SJSA1 (cell line): ENCODE measurements around the gene FAM72A. TPM values are rescaled to one million over a fixed set of nuclear protein-coding genes. Genes with fewer than 3 reads are reported as not detected.
"Not testable (repeated sequence)": the region's sequence is repeated elsewhere in the genome, so short reads cannot be mapped to it uniquely, and the experiment has no call there.

Experiments used
- DNase-seq, 2 experiments: peaks; one replicate each; pipeline ENCODE4 v3.0.0-alpha.2; 2015 to 2020; ENCODE audit warnings: low spot score in 2 of 2, low read depth in 1 of 2
- H3K27ac ChIP-seq: fragments of 250-450 bp; sonication (Bioruptor Pico); 2 replicates; pipeline ENCODE4 v1.5.1; 2020; ENCODE audit warnings: mild to moderate bottlenecking, moderate library complexity
- H3K27me3 ChIP-seq: fragments of 250-450 bp; sonication (Bioruptor Pico); replicated peaks from 2 replicates; pipeline ENCODE4 v1.5.1; 2020; ENCODE audit warnings: mild to moderate bottlenecking, moderate library complexity
- H3K36me3 ChIP-seq: fragments of 250-450 bp; sonication (Bioruptor Pico); 2 replicates; pipeline ENCODE4 v1.5.1; 2020; ENCODE audit warnings: mild to moderate bottlenecking
- H3K4me1 ChIP-seq: fragments of 250-450 bp; sonication (Bioruptor Pico); replicated peaks from 2 replicates; pipeline ENCODE4 v1.6.1; 2021; ENCODE audit warnings: mild to moderate bottlenecking
- H3K4me3 ChIP-seq: fragments of 250-450 bp; sonication (Bioruptor Pico); 2 replicates; pipeline ENCODE4 v1.5.1; 2020; ENCODE audit warnings: mild to moderate bottlenecking
- H3K9me3 ChIP-seq: fragments of 250-450 bp; sonication (Bioruptor Pico); replicated peaks from 2 replicates; pipeline ENCODE4 v1.5.1; 2020; ENCODE audit warnings: mild to moderate bottlenecking
- total RNA-seq: library from RNA; depleted of rRNA; stranded (reverse); fragments of >200 nt; shearing (Covaris generic); gene quantifications from 2 replicates; pipeline ENCODE4 v1.2.3, GENCODE V29; 2014; rRNA removed

FAM72A gene
- 5.9 and 7.2 TPM in 2 replicates for total RNA-seq

DNA sequence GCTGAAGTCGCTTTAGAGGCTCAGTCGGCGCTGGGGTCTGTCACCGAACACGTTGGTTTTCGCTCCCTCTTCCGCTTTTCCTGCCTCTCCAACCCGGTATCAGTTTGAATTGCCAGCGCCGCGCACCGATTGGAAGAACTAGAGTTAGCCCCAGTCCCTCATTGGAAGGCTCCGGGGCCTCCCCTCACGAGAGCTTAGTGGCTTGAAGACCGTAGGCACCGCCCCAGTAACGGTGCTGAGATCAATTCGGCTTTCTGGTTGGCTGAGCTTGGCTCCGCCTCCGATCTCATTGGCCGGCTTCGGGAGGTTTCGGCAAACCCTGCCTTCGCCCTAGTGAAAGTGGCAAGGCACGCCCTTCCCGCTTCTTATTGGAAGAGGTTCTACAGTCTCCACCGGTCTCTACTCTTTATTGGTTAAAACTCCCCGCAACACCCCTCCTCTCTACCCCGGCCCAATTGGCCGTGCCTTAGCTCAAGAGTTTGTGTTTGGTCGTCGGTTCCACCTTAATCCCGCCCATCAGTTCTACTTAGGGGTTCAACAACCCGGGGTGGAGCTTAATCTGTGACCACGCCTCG lies at the start of gene FAM72A:
Gene FAM72A (minus strand): TSS at position 51 of the 575 bp plus-strand sequence. CDS start 814 bp downstream, outside the sequence.
- not testable (repeated sequence) for H3K27ac ChIP-seq

GRCh38 chr1:206250953-206251681 lies 48.5 kb upstream of the FAM72A start:
- not testable (repeated sequence) for H3K4me3 ChIP-seq, H3K27ac ChIP-seq, H3K27me3 ChIP-seq, DNase-seq, H3K36me3 ChIP-seq, H3K4me1 ChIP-seq, H3K9me3 ChIP-seq

More for the DNA sequence above, at the start of gene FAM72A:
- H3K9me3 ChIP-seq, H3K27me3 ChIP-seq, H3K36me3 ChIP-seq, H3K4me1 ChIP-seq, H3K4me3 ChIP-seq: not testable (repeated sequence)
- DNase-seq, result peak; percentile 99

DNA sequence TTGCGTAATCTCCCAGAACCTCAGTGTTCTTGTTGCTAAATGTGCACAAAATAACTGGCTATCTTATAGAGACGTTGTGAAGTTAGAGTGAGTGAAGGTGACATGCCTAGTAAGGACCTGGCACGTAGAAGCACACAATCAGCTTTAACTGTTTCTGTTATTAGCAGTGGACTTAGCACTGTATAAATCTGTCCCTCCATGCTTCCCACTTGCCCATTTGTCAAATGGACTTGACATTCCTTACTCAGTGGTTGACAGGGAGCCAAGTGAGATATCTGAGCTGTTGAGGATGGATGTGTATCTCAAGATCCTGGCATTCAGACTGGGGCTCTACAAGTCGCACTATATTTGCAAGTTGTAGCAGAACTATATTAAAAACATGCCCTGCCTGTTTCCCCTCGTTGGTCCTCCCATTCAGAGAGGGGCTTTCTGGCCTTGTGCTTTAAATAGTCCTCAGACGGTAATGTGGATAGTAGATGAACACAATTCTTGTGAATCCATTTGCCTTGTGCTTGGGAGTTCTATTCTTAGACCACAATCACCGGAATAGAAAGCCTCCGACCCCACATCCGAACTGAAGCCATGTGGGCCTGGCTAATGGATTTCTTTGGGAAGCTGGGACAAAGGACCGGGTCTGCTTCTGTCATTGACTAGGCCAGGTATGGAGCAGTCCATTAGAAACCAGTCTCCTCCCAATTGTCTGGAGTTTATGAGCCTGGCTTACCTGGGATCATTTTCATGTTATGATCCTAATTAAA lies 43.7 kb upstream of the FAM72A start:
- H3K36me3 ChIP-seq, H3K27ac ChIP-seq, DNase-seq, H3K4me3 ChIP-seq, H3K27me3 ChIP-seq, H3K4me1 ChIP-seq, H3K9me3 ChIP-seq: not testable (repeated sequence)

DNA sequence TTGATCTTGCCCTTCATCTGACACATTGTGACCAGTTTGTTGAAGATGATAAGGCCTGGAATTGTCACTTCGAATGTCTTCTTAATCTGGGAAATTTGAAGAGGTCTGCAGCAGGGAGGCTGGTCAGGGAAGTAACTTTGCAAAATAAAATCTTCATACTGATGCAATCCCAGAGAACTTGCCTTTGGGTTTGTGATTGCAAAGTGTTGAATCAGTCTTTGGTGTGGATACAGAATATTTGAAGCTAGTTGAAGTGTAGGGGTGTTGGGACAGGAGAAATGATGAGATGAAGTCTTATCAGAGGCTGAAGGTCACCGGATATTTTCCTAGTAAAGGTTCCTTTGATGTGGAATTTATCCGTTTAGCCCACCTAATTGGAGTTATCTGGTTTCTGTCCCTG lies 42.8 kb upstream of the FAM72A start:
- not testable (repeated sequence) for H3K9me3 ChIP-seq, H3K4me3 ChIP-seq, H3K4me1 ChIP-seq, H3K27me3 ChIP-seq, H3K36me3 ChIP-seq, H3K27ac ChIP-seq, DNase-seq

DNA sequence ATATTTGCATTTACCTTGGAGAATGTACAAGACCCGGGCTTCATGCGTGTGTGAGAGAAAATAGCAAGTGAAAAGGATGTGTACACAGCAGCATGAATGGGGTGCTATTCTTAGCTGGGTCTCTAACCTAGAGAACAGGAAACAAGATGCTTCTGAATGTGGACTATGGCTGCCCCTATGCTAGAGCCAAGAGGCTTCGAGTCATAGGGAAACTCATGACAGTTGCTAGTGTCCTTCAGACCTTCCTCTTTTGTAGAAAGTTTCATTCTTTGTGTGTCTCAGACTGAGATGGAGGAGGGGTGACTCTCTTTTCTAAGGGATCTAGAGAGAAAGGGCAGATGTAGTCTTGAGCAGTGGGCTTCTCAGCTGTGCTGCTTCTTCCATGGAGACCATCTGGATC lies 40.7 kb upstream of the FAM72A start:
- DNase-seq, H3K9me3 ChIP-seq, H3K4me3 ChIP-seq, H3K4me1 ChIP-seq, H3K27me3 ChIP-seq, H3K27ac ChIP-seq, H3K36me3 ChIP-seq: not testable (repeated sequence)

DNA sequence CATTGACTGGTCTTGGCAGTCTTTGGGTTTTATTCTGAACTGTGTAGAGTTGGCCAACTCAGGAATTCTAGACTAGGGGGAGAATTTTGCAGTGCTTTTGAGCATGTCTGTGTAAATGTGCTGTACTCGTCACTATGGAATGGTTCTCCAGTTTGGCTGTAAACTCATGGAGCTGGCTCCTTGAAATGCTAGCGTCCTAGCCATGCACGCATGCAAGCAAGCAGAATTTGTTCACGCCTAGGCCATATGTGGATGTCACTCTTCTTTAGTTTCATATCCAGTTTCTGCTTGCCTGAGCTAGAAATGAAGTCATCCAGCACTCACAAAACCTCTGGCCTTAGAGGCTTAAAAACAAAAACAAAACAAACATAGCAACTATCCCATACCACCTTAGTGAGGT lies 37.6 kb upstream of the FAM72A start:
- DNase-seq, H3K4me1 ChIP-seq, H3K4me3 ChIP-seq, H3K36me3 ChIP-seq, H3K27ac ChIP-seq, H3K9me3 ChIP-seq, H3K27me3 ChIP-seq: not testable (repeated sequence)

DNA sequence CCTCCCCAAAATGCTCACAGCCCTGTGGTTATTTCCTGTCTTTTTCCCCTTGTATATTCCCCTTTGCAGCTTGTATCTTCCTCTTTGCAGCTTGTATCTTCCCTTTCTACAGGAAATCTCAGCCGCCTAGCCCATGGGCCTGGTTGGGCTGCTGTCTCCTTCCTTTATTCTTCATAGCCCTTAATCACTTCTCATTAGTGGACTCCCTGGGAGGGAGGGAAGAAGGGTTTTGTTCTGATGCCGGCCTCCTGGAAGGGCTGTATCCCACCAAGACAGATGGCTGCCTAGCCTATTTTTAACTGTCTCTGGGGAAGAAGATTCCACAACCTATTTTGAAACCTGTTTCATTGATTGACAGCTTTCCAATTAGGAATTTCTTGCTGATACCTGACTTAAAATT lies 32.6 kb upstream of the FAM72A start:
- not testable (repeated sequence) for DNase-seq, H3K4me3 ChIP-seq, H3K27ac ChIP-seq, H3K9me3 ChIP-seq, H3K4me1 ChIP-seq, H3K27me3 ChIP-seq, H3K36me3 ChIP-seq

- H3K27me3 ChIP-seq, H3K27ac ChIP-seq, H3K4me1 ChIP-seq, H3K36me3 ChIP-seq, DNase-seq, H3K4me3 ChIP-seq, H3K9me3 ChIP-seq: not testable (repeated sequence)
Observed at GRCh38 chr1:206234189-206234916, 31.7 kb upstream of the FAM72A start.

- not testable (repeated sequence) for H3K4me1 ChIP-seq, H3K36me3 ChIP-seq, H3K27me3 ChIP-seq, H3K9me3 ChIP-seq, H3K27ac ChIP-seq, DNase-seq, H3K4me3 ChIP-seq
Observed at GRCh38 chr1:206232970-206233645, 30.5 kb upstream of the FAM72A start.

DNA sequence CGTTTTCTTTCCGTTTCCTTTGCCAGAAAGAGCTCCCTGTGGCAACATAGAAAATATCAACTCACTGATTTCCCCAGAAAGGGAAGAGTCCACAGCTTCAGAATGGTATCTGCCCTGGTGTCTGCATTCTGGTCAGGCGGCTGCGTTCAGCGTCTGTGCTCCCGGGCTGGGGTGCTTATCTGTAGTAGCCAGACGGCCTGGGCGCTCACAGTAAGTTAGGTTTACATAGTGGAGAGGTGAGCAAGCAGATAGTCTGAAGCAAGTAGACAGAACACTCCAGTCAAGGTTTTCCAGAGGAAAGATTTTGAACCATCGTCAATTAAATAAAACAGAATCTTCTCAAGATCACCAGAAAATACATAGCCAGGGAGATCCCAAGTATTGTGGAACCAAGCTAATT lies 29.4 kb upstream of the FAM72A start:
- H3K4me3 ChIP-seq, H3K36me3 ChIP-seq, H3K4me1 ChIP-seq, H3K27ac ChIP-seq, H3K27me3 ChIP-seq, H3K9me3 ChIP-seq, DNase-seq: not testable (repeated sequence)

DNA sequence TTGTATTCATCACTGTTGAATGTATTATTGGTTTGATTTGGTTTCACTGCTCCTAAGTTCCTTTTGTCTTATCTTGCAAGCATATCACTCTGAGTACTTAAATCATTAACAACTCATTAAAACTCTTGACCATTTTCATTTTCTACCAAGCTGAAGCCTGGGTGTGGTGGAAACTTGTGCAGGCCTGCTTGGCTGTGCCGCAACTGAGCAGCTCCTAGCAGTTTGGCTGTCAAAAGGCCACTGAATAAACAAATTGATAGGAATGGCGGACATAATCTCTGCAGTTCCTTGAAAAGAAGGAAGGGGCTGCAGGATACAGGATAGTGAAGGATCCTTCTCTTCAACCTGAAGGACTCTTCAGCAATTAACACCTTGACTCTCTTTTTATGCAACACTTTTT lies 26.6 kb upstream of the FAM72A start:
- H3K9me3 ChIP-seq, DNase-seq, H3K27ac ChIP-seq, H3K27me3 ChIP-seq, H3K36me3 ChIP-seq, H3K4me3 ChIP-seq, H3K4me1 ChIP-seq: not testable (repeated sequence)

DNA sequence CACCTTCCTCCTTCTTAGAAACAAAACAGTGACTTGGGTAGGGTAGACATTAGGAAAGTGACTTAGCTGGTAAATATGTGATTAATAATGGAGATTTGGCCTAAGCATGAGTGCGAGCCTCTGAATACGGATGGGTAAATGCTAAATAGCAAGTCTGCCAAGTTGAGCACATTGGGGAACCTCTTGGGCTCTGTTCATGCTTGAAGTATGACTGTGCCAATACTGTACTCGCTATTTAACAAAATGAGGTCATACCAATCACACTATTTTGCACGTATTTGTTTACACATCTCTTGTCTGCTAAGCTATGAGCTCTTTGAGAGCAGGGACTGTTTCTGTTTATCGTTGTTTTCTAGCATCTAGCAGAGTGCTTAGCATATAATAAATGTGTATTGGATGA lies 24.2 kb upstream of the FAM72A start:
- not testable (repeated sequence) for H3K4me1 ChIP-seq, H3K27me3 ChIP-seq, DNase-seq, H3K36me3 ChIP-seq, H3K9me3 ChIP-seq, H3K4me3 ChIP-seq, H3K27ac ChIP-seq

DNA sequence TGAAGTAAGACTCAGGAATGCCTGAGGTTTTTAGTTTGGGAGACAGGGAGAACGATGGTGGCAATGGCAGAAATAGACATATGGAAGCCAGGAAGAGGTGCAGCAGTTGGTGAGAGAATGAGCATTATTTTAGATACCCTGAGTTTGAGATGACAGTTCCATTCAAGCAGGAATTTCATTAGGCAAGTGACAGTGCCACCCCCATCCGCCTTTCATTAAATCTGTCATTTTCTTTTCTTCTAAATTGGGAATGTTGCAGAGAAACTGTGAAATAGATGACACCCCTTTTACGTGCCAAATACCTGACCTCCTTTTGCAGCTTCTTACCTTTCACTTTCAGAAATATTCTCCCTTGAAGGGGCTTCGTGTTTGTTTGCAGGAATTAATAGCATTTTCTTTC lies 22.7 kb upstream of the FAM72A start:
- H3K9me3 ChIP-seq, H3K27ac ChIP-seq, H3K27me3 ChIP-seq, H3K4me3 ChIP-seq, DNase-seq, H3K36me3 ChIP-seq, H3K4me1 ChIP-seq: not testable (repeated sequence)
